CD4-positive, alpha-beta T cell treated with Interleukin-15 for 4 hours (primary cell): ENCODE results near the gene CD3E.

ENCODE experiments used
- DNase-seq: peaks from one replicate; pipeline ENCODE4 v3.0.0-alpha.2; 2020; ENCODE audit warnings: low spot score

The CD3E gene

DNA sequence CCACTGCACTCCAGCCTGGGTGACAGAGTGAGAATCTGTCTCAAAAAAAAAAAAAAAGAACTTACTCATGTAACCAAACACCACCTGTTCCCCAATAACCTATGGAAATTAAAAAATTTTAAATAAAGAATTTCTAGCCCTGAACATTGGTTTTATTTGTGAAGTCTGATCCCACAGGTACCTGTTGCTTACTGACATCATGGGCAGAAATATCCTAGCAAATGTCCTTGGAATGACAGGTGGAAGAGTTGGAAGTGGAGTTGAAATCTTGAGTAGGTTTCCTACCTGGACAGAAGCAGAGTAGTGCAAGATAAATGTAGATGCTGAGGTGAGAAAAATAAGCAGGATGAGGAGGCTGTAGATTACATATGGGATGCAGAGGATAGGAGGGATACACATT is 20.8 kb downstream of the CD3E start:
- DNase-seq = no peak

- DNase-seq = no peak
Measured at GRCh38 chr11:118328745-118329144, 24.2 kb downstream of the CD3E start.

DNA sequence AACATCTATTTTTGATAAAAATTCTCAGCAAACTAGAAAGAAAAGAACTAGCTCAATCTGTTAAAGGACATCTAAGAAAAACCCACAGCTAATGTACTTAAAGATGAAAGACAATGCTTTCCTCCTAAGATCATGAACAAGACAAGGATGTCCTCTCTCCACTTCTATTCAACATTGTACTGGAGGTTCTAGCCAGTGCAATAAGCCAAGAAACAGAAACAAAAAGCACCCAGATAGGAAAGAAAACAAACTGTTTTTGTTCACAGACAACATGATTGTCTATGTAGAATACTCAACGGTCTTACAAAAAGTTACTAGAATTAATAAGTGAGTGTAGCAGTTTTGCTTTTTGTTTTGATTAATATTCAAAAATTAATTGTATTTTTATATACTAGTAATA is 30.2 kb downstream of the CD3E start:
- DNase-seq = no peak

GRCh38 chr11:118338637-118339061 is 34.1 kb downstream of the CD3E start:
- DNase-seq = peak; percentile 91

DNA sequence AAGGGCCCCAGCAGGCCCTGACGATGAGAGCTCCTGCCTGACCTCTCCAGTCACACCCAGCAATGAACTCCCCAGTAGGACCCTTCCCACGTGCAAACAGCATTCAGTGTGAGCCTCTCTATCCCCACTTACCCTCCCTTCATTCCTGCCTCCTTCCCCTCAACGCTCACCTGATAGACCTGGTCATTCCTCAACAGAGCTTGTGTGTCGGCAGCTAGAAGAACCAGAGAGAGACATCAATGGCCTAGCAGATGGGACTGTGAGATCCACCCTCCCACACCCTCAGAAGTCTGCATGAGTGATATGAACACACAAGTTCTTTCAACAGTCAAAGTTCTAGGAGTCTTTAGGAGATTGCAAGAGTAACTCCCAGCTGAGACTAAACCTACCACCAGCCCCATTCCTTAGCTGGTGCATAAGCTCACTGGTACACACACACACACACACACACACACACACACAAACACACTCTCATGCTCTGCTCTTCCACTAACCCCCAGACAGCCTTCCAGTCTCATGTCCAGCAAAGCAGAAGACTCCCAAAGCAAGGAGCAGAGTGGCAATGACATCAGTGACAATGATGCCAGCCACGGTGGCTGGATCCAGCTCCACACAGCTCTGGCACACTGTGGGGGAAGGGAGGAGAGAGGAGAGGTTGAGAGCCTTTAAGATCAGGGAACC is 34.9 kb downstream of the CD3E start:
- DNase-seq = no peak

GRCh38 chr11:118340449-118340848 is 35.9 kb downstream of the CD3E start:
- DNase-seq = no peak

GRCh38 chr11:118341261-118341660 is 36.7 kb downstream of the CD3E start:
- no peak for DNase-seq

- no peak for DNase-seq
Measured at GRCh38 chr11:118341815-118342489, 37.4 kb downstream of the CD3E start.

- DNase-seq = peak; percentile 79
Measured at GRCh38 chr11:118342503-118343161, 38.1 kb downstream of the CD3E start, which contains the start of gene CD3D. TSS of gene CD3D (minus strand) at chr11:118342705. CDS start at chr11:118342607, 98 bp downstream.

GRCh38 chr11:118343248-118343647 is 38.7 kb downstream of the CD3E start:
- DNase-seq = no peak

DNA sequence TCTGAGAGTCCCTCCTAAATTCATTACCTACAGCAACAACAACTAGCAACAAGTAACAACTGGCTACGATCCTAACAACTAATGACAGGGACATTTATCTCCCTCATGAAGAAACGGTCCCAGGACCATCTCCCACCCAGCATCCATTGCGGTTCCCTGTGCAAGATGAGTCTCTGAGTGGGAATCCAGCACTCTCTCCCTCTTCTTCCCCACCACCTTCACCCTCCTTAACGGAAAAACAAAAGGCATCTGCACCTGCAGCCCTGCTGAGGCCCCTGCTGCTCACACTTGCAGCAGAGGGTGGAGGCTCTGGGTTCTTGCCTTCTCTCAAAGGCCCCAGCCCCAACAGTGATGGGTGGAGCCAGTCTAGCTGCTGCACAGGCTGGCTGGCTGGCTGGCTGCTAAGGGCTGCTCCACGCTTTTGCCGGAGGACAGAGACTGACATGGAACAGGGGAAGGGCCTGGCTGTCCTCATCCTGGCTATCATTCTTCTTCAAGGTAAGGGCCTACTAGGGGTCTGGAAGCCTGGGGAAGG is 39.5 kb downstream of the CD3E start, which contains the start of gene CD3G:
TSS of gene CD3G (plus strand) at position 364 of the 535 bp plus-strand sequence. CDS start at position 444, 80 bp downstream.
- peak; percentile 79 for DNase-seq

DNA sequence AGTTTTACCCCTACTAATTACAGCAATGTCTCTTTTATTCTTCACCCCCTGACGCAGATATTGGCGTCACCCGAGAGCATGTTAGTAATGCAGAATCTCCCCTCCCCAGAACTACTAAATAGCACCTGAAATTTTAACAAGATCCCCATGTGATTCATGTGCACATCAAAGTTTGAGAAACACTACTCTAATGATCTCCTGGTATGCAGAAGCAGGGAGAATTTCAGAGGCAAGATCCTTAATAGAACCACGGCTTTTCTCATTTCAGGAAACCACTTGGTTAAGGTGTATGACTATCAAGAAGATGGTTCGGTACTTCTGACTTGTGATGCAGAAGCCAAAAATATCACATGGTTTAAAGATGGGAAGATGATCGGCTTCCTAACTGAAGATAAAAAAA is 44.9 kb downstream of the CD3E start:
- DNase-seq = no peak

- DNase-seq = peak; percentile 72
Measured at GRCh38 chr11:118353084-118353710, 48.7 kb downstream of the CD3E start.

DNA sequence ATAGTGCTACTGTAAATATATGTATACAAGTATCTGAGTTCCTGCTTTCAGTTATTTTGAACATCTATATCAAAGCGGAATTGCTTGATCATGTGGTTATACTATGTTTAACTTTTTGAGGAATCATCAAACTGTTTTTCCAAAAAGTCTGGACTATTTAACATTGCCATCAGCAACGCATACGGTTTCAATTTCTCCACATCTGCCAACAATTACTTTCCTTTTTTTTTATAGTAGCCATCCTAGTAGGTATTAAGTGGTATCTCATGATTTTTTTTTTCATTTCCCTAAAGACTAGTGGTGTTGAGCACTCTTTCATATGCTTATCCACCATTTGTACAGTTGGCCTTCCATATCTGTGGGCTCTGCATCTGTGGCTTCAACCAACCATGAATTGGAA is 53.5 kb downstream of the CD3E start:
- no peak for DNase-seq

DNA sequence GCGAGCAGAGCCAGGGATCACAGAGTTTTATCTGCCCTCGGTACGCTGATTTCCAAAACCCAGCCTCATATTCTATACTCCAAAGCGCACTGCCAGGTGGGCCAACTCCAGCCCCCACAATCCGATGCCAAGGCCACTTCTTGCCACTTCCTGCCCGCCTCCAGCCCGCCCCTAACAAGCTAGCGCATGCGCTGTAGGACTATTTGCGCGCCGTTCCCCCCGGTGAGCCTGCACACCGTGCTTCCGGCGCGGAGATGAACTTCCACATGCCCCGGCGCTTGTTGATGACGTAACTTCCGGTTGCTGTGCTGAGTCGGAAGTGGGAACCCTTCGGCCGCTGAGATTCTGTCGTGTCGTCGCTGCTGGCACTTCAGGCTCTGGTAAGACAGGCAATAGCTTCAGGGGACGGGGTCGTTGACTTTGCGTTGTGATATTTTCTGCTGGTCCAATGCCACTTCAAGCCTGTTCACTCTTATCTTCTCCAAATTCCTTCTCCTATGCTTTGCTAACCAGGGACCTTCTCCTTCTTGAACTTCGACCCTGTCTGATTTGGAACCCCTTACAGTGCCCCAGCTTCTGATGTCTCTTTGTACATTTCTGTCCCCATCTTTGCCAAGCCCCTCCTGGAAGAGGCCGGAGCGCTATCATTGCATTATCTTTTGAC is 54.9 kb downstream of the CD3E start, which contains the start of gene UBE4A:
TSS of gene UBE4A (plus strand) at position 306 of the 664 bp plus-strand sequence. CDS start 5,481 bp downstream, outside the sequence.
- DNase-seq = peak; percentile 98

DNA sequence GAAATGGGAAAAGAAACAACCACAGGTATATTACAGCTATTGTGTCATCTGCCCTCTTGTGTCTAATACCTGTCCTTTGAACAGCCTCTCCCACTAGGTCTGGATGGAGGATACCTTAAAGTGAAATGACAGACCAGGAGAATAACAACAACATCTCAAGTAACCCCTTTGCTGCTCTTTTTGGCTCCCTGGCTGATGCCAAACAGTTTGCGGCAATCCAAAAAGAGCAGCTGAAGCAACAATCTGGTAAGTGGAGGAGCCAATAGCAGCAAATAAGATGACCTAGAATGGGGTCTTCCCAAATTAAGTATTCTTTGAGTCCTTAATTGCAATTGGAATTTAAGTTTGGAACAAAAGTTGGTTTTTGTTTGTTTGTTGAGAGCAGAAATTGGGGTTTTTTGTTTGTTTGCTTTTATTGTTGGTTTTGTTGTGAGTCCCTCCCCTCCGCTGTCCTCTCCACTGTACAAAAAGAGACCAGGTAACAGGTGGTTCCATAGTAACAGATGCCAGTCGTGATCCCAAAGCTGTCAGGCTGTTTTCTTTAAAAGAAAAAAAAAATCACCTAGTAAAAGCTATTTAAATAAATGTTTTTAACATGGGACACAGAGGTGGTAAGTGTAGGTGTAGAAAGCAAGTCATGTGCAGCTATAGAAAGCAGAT is 60.6 kb downstream of the CD3E start:
- DNase-seq = no peak
